GM21737 (cell line): ENCODE results near the gene ADAM17.
A peak's percentile ranks its signal among the peaks of the same experiment; 100 is the strongest.

Experiments
- ATAC-seq: cut with Tn5 transposase; IDR thresholded peaks from one replicate; pipeline ENCODE4 v1.9.1; 2021; ENCODE audit warnings: mild to moderate bottlenecking, moderate library complexity; ENCODE audit not compliant: unreplicated experiment

ADAM17 gene

GRCh38 chr2:9474361-9475057 is 81.1 kb downstream of the ADAM17 start, which contains the start of gene IAH1:
TSS of gene IAH1 (plus strand) at chr2:9474551. CDS start at chr2:9474567, 16 bp downstream.
- ATAC-seq = peak; percentile 63

- peak; percentile 21 for ATAC-seq
These were observed 81.7 kb downstream of the ADAM17 start for GRCh38 chr2:9473985-9474360.

GRCh38 chr2:9473308-9473984 is 82.2 kb downstream of the ADAM17 start:
- no peak for ATAC-seq

GRCh38 chr2:9472511-9472910 is 83.1 kb downstream of the ADAM17 start:
- ATAC-seq = no peak

- ATAC-seq = no peak
These were observed 84.4 kb downstream of the ADAM17 start for GRCh38 chr2:9471206-9471605.

GRCh38 chr2:9467687-9468086 is 87.9 kb downstream of the ADAM17 start:
- ATAC-seq = no peak

GRCh38 chr2:9466147-9466683 is 89.4 kb downstream of the ADAM17 start:
- ATAC-seq = no peak

- no peak for ATAC-seq
These were observed 90.5 kb downstream of the ADAM17 start for GRCh38 chr2:9465170-9465569.

GRCh38 chr2:9463698-9464034 is 92.0 kb downstream of the ADAM17 start:
- no peak for ATAC-seq

- ATAC-seq = no peak
These were observed 92.5 kb downstream of the ADAM17 start for GRCh38 chr2:9462886-9463697.

- no peak for ATAC-seq
These were observed 93.3 kb downstream of the ADAM17 start for GRCh38 chr2:9462313-9462712.

GRCh38 chr2:9461079-9461478 is 94.6 kb downstream of the ADAM17 start:
- no peak for ATAC-seq

- no peak for ATAC-seq
These were observed 95.1 kb downstream of the ADAM17 start for GRCh38 chr2:9460441-9461017.

GRCh38 chr2:9451231-9451630 is 104.4 kb downstream of the ADAM17 start:
- ATAC-seq = no peak

- ATAC-seq = no peak
These were observed 110.5 kb downstream of the ADAM17 start for GRCh38 chr2:9445089-9445488.

- ATAC-seq = no peak
These were observed 112.1 kb downstream of the ADAM17 start for GRCh38 chr2:9443526-9443925.

GRCh38 chr2:9441556-9441955 is 114.1 kb downstream of the ADAM17 start:
- ATAC-seq = no peak

GRCh38 chr2:9440058-9440727 is 115.4 kb downstream of the ADAM17 start:
- ATAC-seq = no peak

GRCh38 chr2:9439536-9439935 is 116.1 kb downstream of the ADAM17 start:
- no peak for ATAC-seq
